Measurements from ENCODE around the gene UNKL. TPM values are rescaled to one million over a fixed set of nuclear protein-coding genes. Genes with fewer than 3 reads are reported as not detected.

The UNKL gene
- total and polyA plus RNA-seq, 10 donors = 6.6 to 80.0 (median 44.4) TPM

- H3K36me3 ChIP-seq = peaks cover 0 to 100% (median 95%) of the 10 kb centered on the region in 6 donors
- TF ChIP-seq CTCF (IDR thresholded peaks at IDR 0.05 in 8 of 11, conservative IDR thresholded peaks at IDR 0.05 in 3 of 11) = no peak
- no peak for TF ChIP-seq POLR2A (IDR thresholded peaks at IDR 0.05)
- TF ChIP-seq POLR2AphosphoS5 (IDR thresholded peaks at IDR 0.05) = peak in 1 of 3 donors; percentile 28
- H3K4me1 ChIP-seq = no peaks in the 10 kb centered on the region
- H3K27ac ChIP-seq = no peak overlapping the region
- no peaks in the 10 kb centered on the region for H3K27me3 ChIP-seq (replicated peaks in 1 of 7)
- intact Hi-C loops (cut with DNase I; ENCODE audit: low total_unique reads) = no loop called here
- H3K9me3 ChIP-seq = no peaks in the 10 kb centered on the region
- 95 to 98% (median 96%) methylated on average over 29 to 34 of the region's 34 CpGs for WGBS, 5 donors
- no peak for DNase-seq
- H3K4me3 ChIP-seq = no peak overlapping the region
Measured at GRCh38 chr16:1451702-1452392, 37.3 kb upstream of the UNKL start.

- intact Hi-C loops (cut with DNase I; ENCODE audit: low total_unique reads) = no loop called here
- H3K4me1 ChIP-seq = peaks cover 0 to 9% (median 0%) of the 10 kb centered on the region in 6 donors
- no peaks in the 10 kb centered on the region for H3K9me3 ChIP-seq
- H3K27ac ChIP-seq = no peak overlapping the region
- H3K27me3 ChIP-seq (replicated peaks in 1 of 7) = no peaks in the 10 kb centered on the region
- peaks cover 0 to 100% (median 97%) of the 10 kb centered on the region in 6 donors for H3K36me3 ChIP-seq
- no peak for DNase-seq
- TF ChIP-seq POLR2AphosphoS5 (IDR thresholded peaks at IDR 0.05) = no peak
- no peak for TF ChIP-seq POLR2A (IDR thresholded peaks at IDR 0.05)
- TF ChIP-seq CTCF (IDR thresholded peaks at IDR 0.05 in 8 of 11, conservative IDR thresholded peaks at IDR 0.05 in 3 of 11) = no peak
- WGBS, 5 donors = 95 to 98% (median 95%) methylated on average over 12 to 21 of the region's 21 CpGs
- H3K4me3 ChIP-seq = no peak overlapping the region
Measured at GRCh38 chr16:1450841-1451240, 36.3 kb upstream of the UNKL start.

- no peak for DNase-seq
- Histone ChIP-seq H3K4me1 (peaks cover 0 to 15% (median 2%) of the 10 kb centered on the region in 6 donors), H3K27ac (no peak overlapping the region), H3K9me3 (no peaks in the 10 kb centered on the region), H3K27me3 (replicated peaks in 1 of 7) (no peaks in the 10 kb centered on the region), H3K4me3 (no peak overlapping the region), H3K36me3 (peaks cover 0 to 100% (median 97%) of the 10 kb centered on the region in 6 donors)
- intact Hi-C loops (cut with DNase I; ENCODE audit: low total_unique reads) = no loop called here
- WGBS, 5 donors = 89 to 93% (median 90%) methylated on average over 9 to 29 of the region's 29 CpGs
- peak in 1 of 3 donors; percentile 17 for TF ChIP-seq POLR2AphosphoS5 (IDR thresholded peaks at IDR 0.05)
- no peak for TF ChIP-seq POLR2A (IDR thresholded peaks at IDR 0.05)
Measured at GRCh38 chr16:1450218-1450617, 35.7 kb upstream of the UNKL start.

- Histone ChIP-seq H3K4me1 (peaks cover 0 to 25% (median 2%) of the 10 kb centered on the region in 6 donors), H3K27me3 (replicated peaks in 1 of 7) (no peaks in the 10 kb centered on the region), H3K9me3 (no peaks in the 10 kb centered on the region), H3K4me3 (no peak overlapping the region), H3K36me3 (peaks cover 0 to 99% (median 90%) of the 10 kb centered on the region in 6 donors), H3K27ac (no peak overlapping the region)
- DNase-seq = no peak
- WGBS, 5 donors = 93 to 97% (median 96%) methylated on average over 20 to 25 of the region's 25 CpGs
- intact Hi-C loops (cut with DNase I; ENCODE audit: low total_unique reads) = no loop called here
- TF ChIP-seq POLR2A (IDR thresholded peaks at IDR 0.05) = no peak
- peak in 1 of 3 donors; percentile 18 for TF ChIP-seq POLR2AphosphoS5 (IDR thresholded peaks at IDR 0.05)
Measured at GRCh38 chr16:1449201-1449788, 34.8 kb upstream of the UNKL start.

GRCh38 chr16:1448536-1449116 is 34.1 kb upstream of the UNKL start:
- no peaks in the 10 kb centered on the region for H3K27me3 ChIP-seq (replicated peaks in 1 of 7)
- H3K4me3 ChIP-seq = no peak overlapping the region
- no peak overlapping the region for H3K27ac ChIP-seq
- TF ChIP-seq POLR2A (IDR thresholded peaks at IDR 0.05) = no peak
- no peak for TF ChIP-seq CTCF (IDR thresholded peaks at IDR 0.05 in 8 of 11, conservative IDR thresholded peaks at IDR 0.05 in 3 of 11)
- TF ChIP-seq POLR2AphosphoS5 (IDR thresholded peaks at IDR 0.05) = peak in 1 of 3 donors; percentile 16
- 93 to 98% (median 95%) methylated on average over 16 to 30 of the region's 30 CpGs for WGBS, 5 donors
- no peaks in the 10 kb centered on the region for H3K9me3 ChIP-seq
- intact Hi-C loops (cut with DNase I; ENCODE audit: low total_unique reads) = no loop called here
- no peak for DNase-seq
- peaks cover 0 to 92% (median 83%) of the 10 kb centered on the region in 6 donors for H3K36me3 ChIP-seq
- peaks cover 0 to 28% (median 2%) of the 10 kb centered on the region in 6 donors for H3K4me1 ChIP-seq
